ENCODE results near the gene C5orf22. TPM values are rescaled to one million over a fixed set of nuclear protein-coding genes. Genes with fewer than 3 reads are reported as not detected.

The C5orf22 gene
- 22.9 and 28.9 TPM in 2 replicates for total RNA-seq

DNA sequence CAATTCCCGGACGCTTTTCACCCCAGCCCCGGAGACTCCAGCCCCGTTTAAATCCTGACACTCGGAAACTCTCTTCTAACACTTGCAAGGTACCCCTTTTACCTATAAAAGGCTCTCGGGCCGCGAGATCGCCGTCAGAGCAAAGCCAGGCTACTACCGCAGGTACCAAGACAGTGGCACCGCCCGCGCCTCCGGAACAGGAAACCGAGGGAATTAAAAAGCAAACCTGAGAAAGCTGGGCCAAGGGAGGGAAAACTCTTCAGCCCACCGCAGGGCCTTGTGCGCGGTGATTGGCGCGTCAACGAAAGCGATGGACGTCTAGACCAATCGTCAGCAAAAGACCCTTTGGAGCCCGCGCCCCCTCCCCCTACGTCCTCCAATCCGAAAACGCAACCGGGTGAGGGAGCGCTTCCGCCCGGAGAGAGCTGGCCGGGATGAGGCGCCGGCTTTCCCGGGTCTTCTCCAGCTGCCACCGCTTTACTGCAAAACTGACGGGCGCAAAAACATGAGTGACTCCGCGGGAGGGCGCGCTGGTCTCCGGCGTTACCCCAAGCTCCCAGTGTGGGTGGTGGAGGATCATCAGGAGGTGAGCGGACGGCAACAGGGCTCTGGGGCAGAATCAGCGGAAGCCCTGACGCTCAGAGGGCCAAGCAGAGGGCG is at the start of gene C5orf22, which contains the start of gene DROSHA:
Gene C5orf22, plus strand, starts transcription at position 414 of the 660 bp plus-strand sequence. Its CDS starts 92 bp downstream, at position 506.
Gene DROSHA, minus strand, starts transcription at position 206 of the 660 bp plus-strand sequence. CDS start 3,034 bp downstream, outside the sequence.

Other genes starting within 250 kb of the C5orf22 start
- 37.6 and 37.8 TPM in 2 replicates for gene DROSHA, start 208 bp upstream of the C5orf22 start, total RNA-seq
- 0.16 and 2.1 TPM in 2 replicates for gene PDZD2, start 106.8 kb downstream of the C5orf22 start, total RNA-seq